Fibroblast of lung (primary cell): ENCODE data around the gene CHTF18.

Experiments used
- CTCF ChIP-seq, 2 donors: IDR thresholded peaks in 1 of 2; conservative IDR thresholded peaks in 1 of 2; 1 replicate in 1 of 2; 2 replicates in 1 of 2; pipeline ENCODE4 v1.5.1; 2011 to 2012; ENCODE audit warnings: low read length in 2 of 2, control low read depth in 1 of 2, inconsistent platforms in 1 of 2, low read depth in 1 of 2, mild to moderate bottlenecking in 1 of 2
- EZH2 ChIP-seq: IDR thresholded peaks from 2 replicates; pipeline ENCODE4 v1.5.1; 2012; ENCODE audit warnings: low read length, control low read depth, mild to moderate bottlenecking; ENCODE audit errors: missing control alignments

GRCh38 chr16:789191-789850, 901 bp downstream of the CHTF18 start:
- no peak for TF ChIP-seq CTCF (conservative IDR thresholded peaks at IDR 0.05 in 1 of 2, IDR thresholded peaks at IDR 0.05 in 1 of 2; ENCODE audit: low read depth in 1 of 2, low read length in 2 of 2)
- no peak for TF ChIP-seq EZH2
